GM21360 (cell line): ENCODE results near the gene AIM2.
"Not testable (repeated sequence)": the region's sequence is repeated elsewhere in the genome, so short reads cannot be mapped to it uniquely, and the experiment has no call there.

Experiments used
- ATAC-seq: cut with Tn5 transposase; IDR thresholded peaks from one replicate; pipeline ENCODE4 v1.9.1; 2021; ENCODE audit warnings: mild to moderate bottlenecking, moderate library complexity; ENCODE audit not compliant: unreplicated experiment

Gene AIM2

GRCh38 chr1:159081626-159082025 lies 5.1 kb upstream of the AIM2 start:
- ATAC-seq, result no peak

- no peak for ATAC-seq
Observed at GRCh38 chr1:159079525-159079924, 3.0 kb upstream of the AIM2 start.

- peak; percentile 67 for ATAC-seq
Observed at GRCh38 chr1:159077120-159077961, 775 bp upstream of the AIM2 start.

- no peak for ATAC-seq
Observed at GRCh38 chr1:159071970-159072582, 4.5 kb downstream of the AIM2 start.

GRCh38 chr1:159068886-159069285 lies 7.7 kb downstream of the AIM2 start:
- no peak for ATAC-seq

- ATAC-seq, result peak; percentile 78
Observed at GRCh38 chr1:159067699-159068621, 8.6 kb downstream of the AIM2 start.

- ATAC-seq, result no peak
Observed at GRCh38 chr1:159066108-159066507, 10.5 kb downstream of the AIM2 start.

- no peak for ATAC-seq
Observed at GRCh38 chr1:159065106-159065505, 11.5 kb downstream of the AIM2 start.

- no peak for ATAC-seq
Observed at GRCh38 chr1:159058751-159059150, 17.8 kb downstream of the AIM2 start.

- ATAC-seq, result no peak
Observed at GRCh38 chr1:159056069-159056698, 20.4 kb downstream of the AIM2 start.

- no peak for ATAC-seq
Observed at GRCh38 chr1:159055181-159055641, 21.4 kb downstream of the AIM2 start.

- ATAC-seq, result no peak
Observed at GRCh38 chr1:159054427-159054826, 22.1 kb downstream of the AIM2 start.

GRCh38 chr1:159051436-159051835 lies 25.1 kb downstream of the AIM2 start:
- ATAC-seq, result no peak

GRCh38 chr1:159046486-159046885 lies 30.1 kb downstream of the AIM2 start:
- ATAC-seq, result not testable (repeated sequence)

- ATAC-seq, result no peak
Observed at GRCh38 chr1:159040893-159041724, 35.5 kb downstream of the AIM2 start.

- ATAC-seq, result no peak
Observed at GRCh38 chr1:159040206-159040605, 36.4 kb downstream of the AIM2 start.

GRCh38 chr1:159030877-159031447 lies 45.6 kb downstream of the AIM2 start:
- ATAC-seq, result no peak

- ATAC-seq, result no peak
Observed at GRCh38 chr1:159030311-159030710, 46.3 kb downstream of the AIM2 start.

- ATAC-seq, result not testable (repeated sequence)
Observed at GRCh38 chr1:159026841-159027240, 49.7 kb downstream of the AIM2 start.
